ENCODE measurements around the gene GTPBP1. TPM values are rescaled to one million over a fixed set of nuclear protein-coding genes. Genes with fewer than 3 reads are reported as not detected.

GTPBP1 gene
- polyA plus RNA-seq, 1 experiment: 31.1 TPM

DNA sequence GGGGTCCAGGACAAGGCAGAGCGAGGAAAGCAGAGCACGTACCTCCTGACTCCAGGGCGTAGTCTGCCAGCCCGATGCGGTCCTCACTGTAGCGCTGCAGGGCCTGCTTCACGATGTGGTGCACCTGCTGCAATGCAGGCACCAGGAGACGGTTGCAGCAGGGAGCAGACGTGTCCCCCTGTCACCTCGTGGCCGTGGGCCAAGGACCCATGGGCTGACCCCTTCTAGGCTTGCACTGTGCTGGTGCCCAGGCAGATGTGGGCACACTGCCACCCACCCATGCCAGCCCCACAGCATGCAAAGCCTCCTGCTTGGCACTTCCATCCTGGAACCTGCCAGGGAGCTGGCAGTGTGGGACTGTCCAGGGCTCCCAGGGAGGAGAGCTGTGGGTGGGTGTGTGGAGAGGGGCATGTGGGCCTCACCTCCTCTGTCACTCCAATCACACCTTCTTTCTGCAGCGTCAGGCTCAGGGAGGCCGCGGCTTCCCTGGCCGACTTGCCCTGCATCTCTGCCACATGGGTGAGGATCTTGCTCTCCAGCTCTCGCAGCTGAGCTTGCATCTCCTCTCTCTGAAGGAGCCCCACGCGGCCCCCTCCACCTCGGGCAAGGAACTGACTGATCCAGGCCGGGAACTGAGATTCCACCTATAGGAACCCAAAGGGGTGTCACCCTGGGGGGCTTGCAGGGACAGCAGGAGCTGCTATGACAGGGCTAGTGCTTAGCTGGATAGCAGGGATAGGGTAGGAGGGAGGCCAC lies 33.7 kb downstream of the GTPBP1 start:
- Histone ChIP-seq H3K27me3 (ENCODE audit: control insufficient read depth, insufficient read depth, low read length) (no peaks in the 10 kb centered on the region), H3K4me3 (ENCODE audit: low read depth, low read length) (no peak overlapping the region), H3K36me3 (ENCODE audit: control insufficient read depth, insufficient read depth, low read length) (peaks cover 43% of the 10 kb centered on the region)
- ChIA-PET POLR2A (no interaction called here), CTCF (interaction anchor here (1.1 kb wide), 1 partner anchor 12 kb away, joined by 3 read pairs; no protein-coding TSS in a partner anchor)
- TF ChIP-seq, protein P1, sequence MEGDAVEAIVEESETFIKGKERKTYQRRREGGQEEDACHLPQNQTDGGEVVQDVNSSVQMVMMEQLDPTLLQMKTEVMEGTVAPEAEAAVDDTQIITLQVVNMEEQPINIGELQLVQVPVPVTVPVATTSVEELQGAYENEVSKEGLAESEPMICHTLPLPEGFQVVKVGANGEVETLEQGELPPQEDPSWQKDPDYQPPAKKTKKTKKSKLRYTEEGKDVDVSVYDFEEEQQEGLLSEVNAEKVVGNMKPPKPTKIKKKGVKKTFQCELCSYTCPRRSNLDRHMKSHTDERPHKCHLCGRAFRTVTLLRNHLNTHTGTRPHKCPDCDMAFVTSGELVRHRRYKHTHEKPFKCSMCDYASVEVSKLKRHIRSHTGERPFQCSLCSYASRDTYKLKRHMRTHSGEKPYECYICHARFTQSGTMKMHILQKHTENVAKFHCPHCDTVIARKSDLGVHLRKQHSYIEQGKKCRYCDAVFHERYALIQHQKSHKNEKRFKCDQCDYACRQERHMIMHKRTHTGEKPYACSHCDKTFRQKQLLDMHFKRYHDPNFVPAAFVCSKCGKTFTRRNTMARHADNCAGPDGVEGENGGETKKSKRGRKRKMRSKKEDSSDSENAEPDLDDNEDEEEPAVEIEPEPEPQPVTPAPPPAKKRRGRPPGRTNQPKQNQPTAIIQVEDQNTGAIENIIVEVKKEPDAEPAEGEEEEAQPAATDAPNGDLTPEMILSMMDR (IDR thresholded peaks at IDR 0.05; ENCODE audit: insufficient read depth, low read depth, low read length): no peak
- DNase-seq (ENCODE audit: low read depth): no peak

DNA sequence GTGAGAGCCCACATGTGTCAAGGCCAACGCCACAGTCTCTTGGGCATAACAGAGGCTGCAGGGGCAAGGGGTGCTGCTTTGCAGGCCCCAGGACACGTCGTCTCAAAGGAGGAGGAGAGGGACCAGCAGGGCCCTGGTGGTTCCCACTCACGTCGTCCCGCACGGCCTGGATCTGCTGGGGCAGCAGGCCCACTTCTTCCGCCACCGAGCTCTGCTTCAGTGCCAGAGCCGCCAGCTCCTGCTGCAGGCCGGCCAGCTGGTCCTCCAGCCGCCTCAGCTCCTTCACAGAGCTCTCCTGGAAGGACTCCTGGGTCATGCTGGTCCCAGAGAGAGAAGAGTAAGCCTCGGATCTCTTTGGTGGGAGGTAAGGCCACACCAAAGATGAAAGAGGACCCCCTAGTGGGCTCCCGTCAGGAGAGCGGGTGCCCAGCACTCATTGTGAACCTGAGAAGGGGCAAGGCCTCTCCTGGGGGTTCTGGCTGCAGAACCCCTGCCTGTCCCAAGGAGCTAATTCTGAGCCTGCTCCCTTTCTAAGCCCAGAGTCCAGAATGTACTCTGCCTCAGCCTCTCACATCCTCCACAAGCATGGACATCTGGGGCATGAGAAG lies 34.5 kb downstream of the GTPBP1 start:
- CTCF ChIA-PET: interaction anchor here (1.1 to 1.6 kb wide), 3 partner anchors 11 to 29 kb away, joined by 3 to 4 read pairs (median 3); no protein-coding TSS in a partner anchor
- TF ChIP-seq, protein P1 (IDR thresholded peaks at IDR 0.05; ENCODE audit: insufficient read depth, low read depth, low read length): no peak
- Histone ChIP-seq H3K27me3 (ENCODE audit: control insufficient read depth, insufficient read depth, low read length) (no peaks in the 10 kb centered on the region), H3K36me3 (ENCODE audit: control insufficient read depth, insufficient read depth, low read length) (peaks cover 45% of the 10 kb centered on the region), H3K4me3 (ENCODE audit: low read depth, low read length) (no peak overlapping the region)
- DNase-seq (ENCODE audit: low read depth): no peak
- POLR2A ChIA-PET: no interaction called here

DNA sequence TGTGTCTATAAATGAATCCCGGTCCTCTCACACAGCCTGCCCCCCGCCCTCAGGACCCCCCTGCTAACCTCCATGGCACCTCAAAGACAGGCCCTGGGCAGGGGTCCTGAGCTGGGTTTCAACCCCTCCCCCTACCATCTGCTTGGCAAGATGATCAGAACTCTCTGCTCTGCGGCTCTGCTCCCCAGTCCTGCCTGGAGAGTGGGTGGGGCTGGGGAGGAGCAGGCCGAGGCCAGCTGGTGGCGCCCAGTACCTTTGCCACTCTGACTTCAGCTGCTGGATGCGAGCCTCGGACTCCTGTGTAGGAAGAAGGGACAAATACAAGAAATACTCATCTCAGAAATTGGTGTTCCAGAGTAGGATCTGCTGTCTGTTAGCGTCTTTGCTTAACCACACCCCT lies 35.0 kb downstream of the GTPBP1 start:
- CTCF ChIA-PET: interaction anchor here (1.1 to 1.6 kb wide), 3 partner anchors 10 to 28 kb away, joined by 3 to 4 read pairs (median 3); no protein-coding TSS in a partner anchor
- POLR2A ChIA-PET: no interaction called here
- TF ChIP-seq, protein P1 (IDR thresholded peaks at IDR 0.05; ENCODE audit: insufficient read depth, low read depth, low read length): no peak
- no peak for DNase-seq (ENCODE audit: low read depth)
- Histone ChIP-seq H3K36me3 (ENCODE audit: control insufficient read depth, insufficient read depth, low read length) (peaks cover 43% of the 10 kb centered on the region), H3K27me3 (ENCODE audit: control insufficient read depth, insufficient read depth, low read length) (no peaks in the 10 kb centered on the region), H3K4me3 (ENCODE audit: low read depth, low read length) (no peak overlapping the region)

DNA sequence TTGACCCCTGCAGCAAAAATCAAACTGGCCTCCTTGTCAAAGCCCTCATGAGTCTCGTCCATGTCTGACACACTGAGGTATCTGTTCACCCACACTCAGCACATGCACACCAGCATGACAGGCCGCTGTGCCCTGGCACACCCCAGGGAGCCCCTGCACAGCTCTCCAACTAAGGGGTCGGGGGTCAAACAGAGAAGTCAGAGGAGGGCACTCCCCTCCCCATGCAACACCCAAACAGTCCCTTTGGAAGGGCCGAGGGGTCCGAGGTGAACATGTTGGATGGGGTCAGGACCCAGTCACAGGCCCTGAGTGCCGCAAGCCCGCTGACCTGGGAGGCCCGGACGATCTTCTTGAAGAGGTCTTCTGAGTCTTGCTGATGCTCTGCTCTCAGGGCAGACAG lies 35.4 kb downstream of the GTPBP1 start:
- TF ChIP-seq, protein P1 (IDR thresholded peaks at IDR 0.05; ENCODE audit: insufficient read depth, low read depth, low read length): no peak
- ChIA-PET POLR2A (no interaction called here), CTCF (interaction anchor here (1.3 to 3.1 kb wide), 3 partner anchors 9 to 28 kb away, joined by 3 to 9 read pairs (median 4); no protein-coding TSS in a partner anchor)
- Histone ChIP-seq H3K36me3 (ENCODE audit: control insufficient read depth, insufficient read depth, low read length) (peaks cover 43% of the 10 kb centered on the region), H3K27me3 (ENCODE audit: control insufficient read depth, insufficient read depth, low read length) (no peaks in the 10 kb centered on the region), H3K4me3 (ENCODE audit: low read depth, low read length) (no peak overlapping the region)
- DNase-seq (ENCODE audit: low read depth): no peak

DNA sequence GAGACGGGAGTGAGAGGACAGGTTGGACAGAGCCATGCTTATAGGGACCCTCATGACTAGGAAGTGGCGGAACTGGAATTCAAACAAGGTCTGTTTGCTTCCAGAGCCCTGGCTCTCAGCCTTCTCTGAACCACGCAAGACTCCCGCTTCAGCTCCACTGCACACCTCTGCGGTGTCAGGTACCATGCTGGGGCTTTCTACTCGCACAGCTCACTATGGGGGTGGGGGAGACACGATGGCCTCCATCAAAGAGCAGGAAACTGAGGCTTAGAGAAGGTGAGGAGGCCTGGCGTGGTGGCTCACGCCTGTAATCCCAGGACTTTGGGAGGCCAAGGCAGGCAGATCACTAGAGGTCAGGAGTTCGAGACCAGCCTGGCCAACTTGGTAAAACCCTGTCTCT lies 35.8 kb downstream of the GTPBP1 start:
- no peak overlapping the region for H3K4me3 ChIP-seq (ENCODE audit: low read depth, low read length)
- TF ChIP-seq, protein P1 (IDR thresholded peaks at IDR 0.05; ENCODE audit: insufficient read depth, low read depth, low read length): no peak
- ChIA-PET POLR2A (no interaction called here), CTCF (interaction anchor here (0.6 to 3.1 kb wide), 3 partner anchors 9 to 915 kb away, joined by 3 to 9 read pairs (median 4); no protein-coding TSS in a partner anchor)
- no peaks in the 10 kb centered on the region for H3K27me3 ChIP-seq (ENCODE audit: control insufficient read depth, insufficient read depth, low read length)
- DNase-seq (ENCODE audit: low read depth): no peak
- H3K36me3 ChIP-seq (ENCODE audit: control insufficient read depth, insufficient read depth, low read length): peaks cover 43% of the 10 kb centered on the region
